Uterus (tissue), 4 donors: ENCODE results near the gene DDX27. TPM values are rescaled to one million over a fixed set of nuclear protein-coding genes. Genes with fewer than 3 reads are reported as not detected.

Experiments used
- DNase-seq, 2 donors: peaks; one replicate each; pipeline ENCODE4 v3.0.0-alpha.2; 2019 to 2020
- H3K27ac ChIP-seq, 2 donors: fragments of 200-600 bp; sonication (generic); 1 replicate in 1 of 2; 2 replicates in 1 of 2; pipeline ENCODE4 v1.5.1; 2016 to 2018
- H3K27me3 ChIP-seq, 2 donors: fragments of 200-600 bp; sonication (generic); one replicate each; pipeline ENCODE4 v1.5.1; 2018 to 2019; ENCODE audit warnings: control low read depth in 1 of 2
- H3K36me3 ChIP-seq, 2 donors: fragments of 200-600 bp; sonication (generic); one replicate each; pipeline ENCODE4 v1.5.1; 2019; ENCODE audit warnings: control low read depth in 1 of 2
- H3K4me1 ChIP-seq, 2 donors: fragments of 200-600 bp; sonication (generic); one replicate each; pipeline ENCODE4 v1.5.1; 2018 to 2019; ENCODE audit warnings: control low read depth in 1 of 2
- H3K4me3 ChIP-seq, 2 donors: fragments of 200-600 bp; sonication (generic); 1 replicate in 1 of 2; 2 replicates in 1 of 2; pipeline ENCODE4 v1.5.1; 2018 to 2019; ENCODE audit warnings: mild to moderate bottlenecking in 1 of 2
- H3K9me3 ChIP-seq, 2 donors: fragments of 200-600 bp; sonication (generic); one replicate each; pipeline ENCODE4 v1.5.1; 2019; ENCODE audit warnings: control low read depth in 1 of 2
- POLR2A ChIP-seq, 2 donors: fragments of 450-650 bp; IDR thresholded peaks; one replicate each; pipeline ENCODE4 v1.6.1; 2016; ENCODE audit warnings: antibody characterized with exemption in 2 of 2, mild to moderate bottlenecking in 1 of 2, moderate library complexity in 1 of 2
- intact Hi-C: fragments of 100-400 bp; cut with DNase I; formaldehyde crosslinking; loops from one replicate; pipeline ENCODE4 v1.15.1; 2023; ENCODE audit warnings: low total_unique reads
- total RNA-seq, 4 donors: library from RNA; depleted of rRNA in 3 of 4; stranded (reverse); fragments of >200 nt in 3 of 4; gene quantifications; one replicate each; pipeline versions ENCODE4 v1.1.0 to v1.2.4, GENCODE V29; 2014 to 2023
- TF ChIP-seq, protein P1 (sequence below), 4 experiments: fragments of 200-600 bp in 2 of 4; fragments of 450-650 bp in 2 of 4; sonication (generic) in 2 of 4; IDR thresholded peaks; one replicate each; pipeline ENCODE4 v1.5.1; 2016 to 2019; ENCODE audit warnings: antibody characterized with exemption in 4 of 4, mild to moderate bottlenecking in 2 of 4, moderate library complexity in 1 of 4
- donor health status: DM: yes; HTN: yes; CAD: no.

Gene DDX27
- total RNA-seq, 4 donors from 2014 or later: 11.8 to 35.8 (median 26.5) TPM

GRCh38 chr20:49268600-49269365, 49.6 kb downstream of the DDX27 start:
- TF ChIP-seq, protein P1, sequence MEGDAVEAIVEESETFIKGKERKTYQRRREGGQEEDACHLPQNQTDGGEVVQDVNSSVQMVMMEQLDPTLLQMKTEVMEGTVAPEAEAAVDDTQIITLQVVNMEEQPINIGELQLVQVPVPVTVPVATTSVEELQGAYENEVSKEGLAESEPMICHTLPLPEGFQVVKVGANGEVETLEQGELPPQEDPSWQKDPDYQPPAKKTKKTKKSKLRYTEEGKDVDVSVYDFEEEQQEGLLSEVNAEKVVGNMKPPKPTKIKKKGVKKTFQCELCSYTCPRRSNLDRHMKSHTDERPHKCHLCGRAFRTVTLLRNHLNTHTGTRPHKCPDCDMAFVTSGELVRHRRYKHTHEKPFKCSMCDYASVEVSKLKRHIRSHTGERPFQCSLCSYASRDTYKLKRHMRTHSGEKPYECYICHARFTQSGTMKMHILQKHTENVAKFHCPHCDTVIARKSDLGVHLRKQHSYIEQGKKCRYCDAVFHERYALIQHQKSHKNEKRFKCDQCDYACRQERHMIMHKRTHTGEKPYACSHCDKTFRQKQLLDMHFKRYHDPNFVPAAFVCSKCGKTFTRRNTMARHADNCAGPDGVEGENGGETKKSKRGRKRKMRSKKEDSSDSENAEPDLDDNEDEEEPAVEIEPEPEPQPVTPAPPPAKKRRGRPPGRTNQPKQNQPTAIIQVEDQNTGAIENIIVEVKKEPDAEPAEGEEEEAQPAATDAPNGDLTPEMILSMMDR (IDR thresholded peaks at IDR 0.05): no peak
- no peak for TF ChIP-seq POLR2A (IDR thresholded peaks at IDR 0.05)
- Histone ChIP-seq H3K4me3 (no peak overlapping the region), H3K27ac (no peak overlapping the region), H3K9me3 (no peaks in the 10 kb centered on the region), H3K36me3 (no peaks in the 10 kb centered on the region), H3K27me3 (no peaks in the 10 kb centered on the region), H3K4me1 (peaks cover 0 to 8% of the 10 kb centered on the region in 2 donors)
- intact Hi-C loops: no loop called here
- DNase-seq: no peak

DNA sequence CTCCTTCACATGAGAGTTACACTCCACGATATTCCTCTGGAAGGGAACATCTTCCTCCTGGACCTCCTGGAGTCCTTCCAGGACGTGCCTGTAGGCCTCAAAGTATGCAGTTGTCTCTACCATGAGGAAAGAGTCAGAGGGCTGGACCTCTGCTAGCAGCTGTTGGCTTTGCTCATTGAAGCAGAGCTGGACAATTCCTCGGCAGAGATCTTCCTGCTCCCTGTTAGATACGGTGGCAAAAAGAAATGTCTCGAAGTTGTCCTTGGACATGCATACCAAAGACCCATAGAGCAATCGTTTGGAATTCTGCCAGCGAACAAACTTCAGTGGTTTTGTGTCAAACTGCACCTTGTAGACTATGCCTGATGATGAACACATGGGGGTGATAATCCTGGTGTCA, 51.0 kb downstream of the DDX27 start:
- TF ChIP-seq, protein P1 (IDR thresholded peaks at IDR 0.05): no peak
- no peak for TF ChIP-seq POLR2A (IDR thresholded peaks at IDR 0.05)
- H3K27ac ChIP-seq: no peak overlapping the region
- H3K4me3 ChIP-seq: no peak overlapping the region
- H3K4me1 ChIP-seq: peaks cover 0 to 8% of the 10 kb centered on the region in 2 donors
- H3K27me3 ChIP-seq: no peaks in the 10 kb centered on the region
- no peak for DNase-seq
- H3K36me3 ChIP-seq: no peaks in the 10 kb centered on the region
- intact Hi-C loops: no loop called here
- no peaks in the 10 kb centered on the region for H3K9me3 ChIP-seq

- intact Hi-C loops: no loop called here
- no peak overlapping the region for H3K4me3 ChIP-seq
- TF ChIP-seq, protein P1 (IDR thresholded peaks at IDR 0.05): no peak
- no peak for TF ChIP-seq POLR2A (IDR thresholded peaks at IDR 0.05)
- H3K27ac ChIP-seq: no peak overlapping the region
- no peaks in the 10 kb centered on the region for H3K27me3 ChIP-seq
- DNase-seq: no peak
- no peaks in the 10 kb centered on the region for H3K36me3 ChIP-seq
- no peaks in the 10 kb centered on the region for H3K9me3 ChIP-seq
- H3K4me1 ChIP-seq: peaks cover 0 to 8% of the 10 kb centered on the region in 2 donors
Observed at GRCh38 chr20:49270736-49271135, 51.5 kb downstream of the DDX27 start.

- intact Hi-C loops: no loop called here
- no peak overlapping the region for H3K27ac ChIP-seq
- no peak for DNase-seq
- peaks cover 0 to 8% of the 10 kb centered on the region in 2 donors for H3K4me1 ChIP-seq
- H3K36me3 ChIP-seq: no peaks in the 10 kb centered on the region
- no peak overlapping the region for H3K4me3 ChIP-seq
- no peaks in the 10 kb centered on the region for H3K27me3 ChIP-seq
- TF ChIP-seq, protein P1 (IDR thresholded peaks at IDR 0.05): no peak
- no peak for TF ChIP-seq POLR2A (IDR thresholded peaks at IDR 0.05)
- H3K9me3 ChIP-seq: no peaks in the 10 kb centered on the region
Observed at GRCh38 chr20:49272654-49273053, 53.4 kb downstream of the DDX27 start.

DNA sequence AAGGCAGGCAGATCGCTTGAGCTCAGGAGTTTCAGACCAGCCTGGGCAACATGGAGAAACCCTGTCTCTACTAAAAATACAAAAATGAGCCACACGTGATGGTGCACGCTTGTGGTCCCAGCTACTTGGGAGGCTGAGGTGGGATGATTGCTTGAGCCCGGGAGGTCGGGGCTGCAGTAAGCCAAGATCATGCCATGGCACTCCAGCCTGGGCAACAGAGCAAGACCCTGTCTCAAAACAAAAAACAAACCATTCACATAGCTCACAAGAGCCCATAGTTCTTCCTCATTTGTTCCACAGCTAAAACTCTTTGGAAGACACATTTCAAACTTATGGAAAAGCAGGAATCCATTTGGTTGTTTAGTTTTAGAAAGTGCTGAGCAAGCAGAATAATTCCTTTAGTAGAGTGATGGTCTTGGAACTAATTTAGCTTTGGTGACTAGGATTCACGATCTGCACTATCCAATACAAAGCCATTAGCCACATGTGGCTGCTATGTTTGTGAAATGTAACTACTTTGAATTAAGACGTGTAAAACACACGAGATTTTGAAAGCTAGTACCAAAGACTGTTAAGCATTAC, 54.6 kb downstream of the DDX27 start:
- peaks cover 0 to 8% of the 10 kb centered on the region in 2 donors for H3K4me1 ChIP-seq

More for the DNA sequence above, 54.6 kb downstream of the DDX27 start:
- Histone ChIP-seq H3K4me3 (no peak overlapping the region), H3K36me3 (no peaks in the 10 kb centered on the region), H3K9me3 (no peaks in the 10 kb centered on the region), H3K27me3 (no peaks in the 10 kb centered on the region), H3K27ac (no peak overlapping the region)
- TF ChIP-seq POLR2A (IDR thresholded peaks at IDR 0.05): no peak
- TF ChIP-seq, protein P1 (IDR thresholded peaks at IDR 0.05): no peak
- intact Hi-C loops: no loop called here
- no peak for DNase-seq
